Measurements from ENCODE around the gene PLAGL2. TPM values are rescaled to one million over a fixed set of nuclear protein-coding genes. Genes with fewer than 3 reads are reported as not detected.

The PLAGL2 gene
- total RNA-seq, 1 donor from 2014 or later: 11.8 TPM

DNA sequence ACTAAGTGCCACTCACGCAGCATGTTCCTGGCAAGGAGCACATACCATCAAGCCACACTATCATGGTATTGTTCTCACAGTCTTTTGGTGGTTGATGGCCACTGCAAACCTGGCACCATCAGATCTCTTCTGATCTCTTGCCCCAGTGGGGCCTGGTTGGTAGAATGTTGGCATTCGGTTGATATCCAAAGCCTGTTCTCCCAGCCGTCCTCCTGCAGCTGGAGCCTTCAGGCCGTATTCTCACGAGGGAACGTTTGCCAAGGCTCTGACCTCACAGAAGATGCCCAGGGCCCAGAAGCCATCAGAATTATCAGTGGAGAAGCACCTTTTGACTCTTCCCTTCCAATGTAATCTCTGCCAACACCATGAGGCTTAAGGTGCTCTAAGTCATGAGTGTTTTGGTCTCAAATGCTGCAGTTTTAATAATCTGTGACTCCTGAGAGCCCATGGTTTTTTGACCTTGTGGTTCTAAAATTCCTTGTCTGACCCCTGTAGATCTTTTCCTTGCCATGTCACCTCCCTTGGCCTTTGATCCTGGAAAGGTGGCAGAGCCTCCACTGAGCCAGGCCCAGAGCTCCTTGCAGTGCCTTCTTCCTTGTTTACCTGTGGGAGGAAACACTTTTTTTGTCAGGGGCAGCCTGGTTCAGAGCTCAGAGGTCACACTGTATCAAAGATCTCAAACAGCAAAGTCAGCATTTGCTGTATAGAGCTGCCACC is 27.9 kb upstream of the PLAGL2 start:
- DNase-seq (ENCODE audit: extremely low spot score, unreplicated experiment): no peak
- TF ChIP-seq, protein P1, sequence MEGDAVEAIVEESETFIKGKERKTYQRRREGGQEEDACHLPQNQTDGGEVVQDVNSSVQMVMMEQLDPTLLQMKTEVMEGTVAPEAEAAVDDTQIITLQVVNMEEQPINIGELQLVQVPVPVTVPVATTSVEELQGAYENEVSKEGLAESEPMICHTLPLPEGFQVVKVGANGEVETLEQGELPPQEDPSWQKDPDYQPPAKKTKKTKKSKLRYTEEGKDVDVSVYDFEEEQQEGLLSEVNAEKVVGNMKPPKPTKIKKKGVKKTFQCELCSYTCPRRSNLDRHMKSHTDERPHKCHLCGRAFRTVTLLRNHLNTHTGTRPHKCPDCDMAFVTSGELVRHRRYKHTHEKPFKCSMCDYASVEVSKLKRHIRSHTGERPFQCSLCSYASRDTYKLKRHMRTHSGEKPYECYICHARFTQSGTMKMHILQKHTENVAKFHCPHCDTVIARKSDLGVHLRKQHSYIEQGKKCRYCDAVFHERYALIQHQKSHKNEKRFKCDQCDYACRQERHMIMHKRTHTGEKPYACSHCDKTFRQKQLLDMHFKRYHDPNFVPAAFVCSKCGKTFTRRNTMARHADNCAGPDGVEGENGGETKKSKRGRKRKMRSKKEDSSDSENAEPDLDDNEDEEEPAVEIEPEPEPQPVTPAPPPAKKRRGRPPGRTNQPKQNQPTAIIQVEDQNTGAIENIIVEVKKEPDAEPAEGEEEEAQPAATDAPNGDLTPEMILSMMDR (IDR thresholded peaks at IDR 0.05): no peak

DNA sequence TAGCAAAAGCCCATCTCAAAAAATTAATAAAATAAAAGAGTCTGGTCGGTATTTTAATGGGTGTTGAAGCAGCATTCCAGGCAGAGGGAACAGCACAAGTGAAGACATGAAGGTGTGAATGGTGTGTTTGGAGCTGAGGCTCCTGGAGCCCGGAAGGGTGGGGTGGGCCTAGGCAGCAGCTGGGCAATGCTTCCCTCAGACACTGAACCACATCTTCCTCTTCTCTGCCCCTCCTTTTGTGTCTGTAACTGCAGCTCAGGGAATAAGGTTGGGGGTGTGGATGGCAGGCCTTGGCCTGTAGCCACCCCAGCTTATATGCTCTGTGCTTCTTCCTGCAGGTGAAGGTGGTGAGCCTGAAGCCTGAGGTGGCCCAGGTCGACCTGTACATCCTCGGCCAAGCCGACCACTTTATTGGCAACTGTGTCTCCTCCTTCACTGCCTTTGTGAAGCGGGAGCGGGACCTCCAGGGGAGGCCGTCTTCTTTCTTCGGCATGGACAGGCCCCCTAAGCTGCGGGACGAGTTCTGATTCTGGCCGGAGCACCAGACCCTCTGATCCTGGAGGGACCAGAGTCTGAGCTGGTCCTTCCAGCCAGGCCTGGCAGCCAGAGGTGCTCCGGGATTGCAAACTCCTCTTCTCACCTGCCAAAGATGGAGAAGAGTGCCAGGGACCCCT is 26.7 kb upstream of the PLAGL2 start:
- H3K9me3 Mint-ChIP-seq (ENCODE audit: unreplicated experiment): no peaks in the 10 kb centered on the region
- H3K4me3 Mint-ChIP-seq (ENCODE audit: unreplicated experiment): no peak overlapping the region
- TF ChIP-seq, protein P1 (IDR thresholded peaks at IDR 0.05): no peak
- no peaks in the 10 kb centered on the region for H3K27me3 Mint-ChIP-seq (ENCODE audit: unreplicated experiment)
- peaks cover 47% of the 10 kb centered on the region for H3K36me3 Mint-ChIP-seq (ENCODE audit: unreplicated experiment)
- H3K27ac Mint-ChIP-seq (ENCODE audit: unreplicated experiment): no peak overlapping the region
- no peak for DNase-seq (ENCODE audit: extremely low spot score, unreplicated experiment)
- H3K4me1 Mint-ChIP-seq (ENCODE audit: unreplicated experiment): no peaks in the 10 kb centered on the region

More for the DNA sequence above, 27.9 kb upstream of the PLAGL2 start:
- peaks cover 46% of the 10 kb centered on the region for H3K36me3 Mint-ChIP-seq (ENCODE audit: unreplicated experiment)
- no peaks in the 10 kb centered on the region for H3K27me3 Mint-ChIP-seq (ENCODE audit: unreplicated experiment)
- no peak overlapping the region for H3K4me3 Mint-ChIP-seq (ENCODE audit: unreplicated experiment)
- H3K4me1 Mint-ChIP-seq (ENCODE audit: unreplicated experiment): peaks cover 8% of the 10 kb centered on the region
- no peak overlapping the region for H3K27ac Mint-ChIP-seq (ENCODE audit: unreplicated experiment)
- H3K9me3 Mint-ChIP-seq (ENCODE audit: unreplicated experiment): no peaks in the 10 kb centered on the region

DNA sequence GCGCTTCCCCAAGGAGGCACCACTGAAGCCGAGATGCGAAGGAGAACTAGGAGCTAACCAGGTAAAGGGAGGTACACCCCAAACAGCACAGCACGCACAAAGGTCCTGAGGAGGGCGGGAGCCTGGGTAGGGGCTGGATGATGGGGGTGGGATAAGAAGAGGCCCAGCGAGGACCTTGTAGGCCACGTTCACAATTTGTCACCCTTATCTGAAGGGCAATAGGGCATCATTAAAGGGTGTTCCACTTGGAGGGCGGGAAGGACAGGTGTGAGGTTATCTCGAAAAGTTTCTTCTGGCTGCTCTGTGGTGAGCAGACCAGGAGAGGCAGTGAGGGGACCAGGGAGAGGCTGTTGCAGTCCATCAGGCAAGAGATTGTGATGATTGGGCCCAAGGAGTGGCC is 25.7 kb upstream of the PLAGL2 start:
- Mint-ChIP-seq H3K27ac (ENCODE audit: unreplicated experiment) (no peak overlapping the region), H3K36me3 (ENCODE audit: unreplicated experiment) (peaks cover 55% of the 10 kb centered on the region), H3K4me1 (ENCODE audit: unreplicated experiment) (no peaks in the 10 kb centered on the region), H3K4me3 (ENCODE audit: unreplicated experiment) (no peak overlapping the region), H3K27me3 (ENCODE audit: unreplicated experiment) (no peaks in the 10 kb centered on the region), H3K9me3 (ENCODE audit: unreplicated experiment) (no peaks in the 10 kb centered on the region)
- DNase-seq (ENCODE audit: extremely low spot score, unreplicated experiment): no peak
- TF ChIP-seq, protein P1 (IDR thresholded peaks at IDR 0.05): no peak

DNA sequence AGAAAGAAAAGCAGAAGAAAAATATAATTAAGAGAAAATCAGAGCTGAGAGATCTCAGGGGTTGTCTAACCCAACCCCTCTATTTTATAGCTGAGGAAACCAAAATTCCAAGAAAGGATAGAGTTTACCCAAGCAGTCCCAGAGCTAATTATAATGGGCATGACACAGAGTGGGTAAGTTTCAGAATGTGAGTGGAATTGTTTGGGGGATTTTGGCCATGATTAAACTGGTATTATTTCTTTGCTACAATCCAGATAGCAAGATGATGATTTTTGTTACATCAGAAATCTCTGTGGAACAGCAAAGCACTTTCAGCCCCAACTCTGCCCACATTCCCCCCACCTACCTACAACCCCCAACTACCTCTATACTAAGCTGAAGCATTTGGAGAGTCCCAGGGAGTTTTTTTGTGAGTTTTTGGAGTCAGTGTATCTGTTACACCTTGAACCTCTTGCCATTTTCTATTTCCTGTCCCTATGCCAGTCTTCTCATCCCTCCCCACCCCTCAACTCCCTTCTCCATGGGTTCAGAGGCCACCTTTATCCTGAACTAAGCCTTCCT is 24.9 kb upstream of the PLAGL2 start:
- Mint-ChIP-seq H3K27ac (ENCODE audit: unreplicated experiment) (no peak overlapping the region), H3K9me3 (ENCODE audit: unreplicated experiment) (no peaks in the 10 kb centered on the region), H3K27me3 (ENCODE audit: unreplicated experiment) (no peaks in the 10 kb centered on the region), H3K4me1 (ENCODE audit: unreplicated experiment) (no peaks in the 10 kb centered on the region), H3K4me3 (ENCODE audit: unreplicated experiment) (no peak overlapping the region), H3K36me3 (ENCODE audit: unreplicated experiment) (peaks cover 55% of the 10 kb centered on the region)
- no peak for DNase-seq (ENCODE audit: extremely low spot score, unreplicated experiment)
- TF ChIP-seq, protein P1 (IDR thresholded peaks at IDR 0.05): no peak

DNA sequence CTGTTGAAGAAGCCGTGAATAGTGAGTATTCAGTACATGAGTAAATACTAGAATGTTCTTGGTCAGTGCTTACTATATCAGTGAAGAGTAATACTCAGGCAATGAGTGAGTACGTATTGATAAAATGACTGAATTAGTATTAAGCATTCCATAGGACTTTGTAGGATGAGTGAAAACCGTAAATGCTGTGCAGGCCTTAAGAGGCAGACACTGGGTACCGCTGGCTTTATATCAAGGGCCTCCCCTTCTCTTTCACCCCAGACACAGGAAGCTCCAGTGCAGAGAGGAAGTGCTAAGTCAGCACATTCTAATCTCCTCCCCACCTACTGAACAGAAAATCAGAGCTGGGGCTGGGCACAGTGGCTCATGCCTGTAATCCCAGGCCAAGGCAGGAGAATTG is 24.3 kb upstream of the PLAGL2 start:
- no peak for DNase-seq (ENCODE audit: extremely low spot score, unreplicated experiment)
- no peaks in the 10 kb centered on the region for H3K27me3 Mint-ChIP-seq (ENCODE audit: unreplicated experiment)
- H3K36me3 Mint-ChIP-seq (ENCODE audit: unreplicated experiment): peaks cover 57% of the 10 kb centered on the region

More for the DNA sequence above, 24.3 kb upstream of the PLAGL2 start:
- Mint-ChIP-seq H3K27ac (ENCODE audit: unreplicated experiment) (no peak overlapping the region), H3K9me3 (ENCODE audit: unreplicated experiment) (no peaks in the 10 kb centered on the region), H3K4me1 (ENCODE audit: unreplicated experiment) (no peaks in the 10 kb centered on the region), H3K4me3 (ENCODE audit: unreplicated experiment) (no peak overlapping the region)
- TF ChIP-seq, protein P1 (IDR thresholded peaks at IDR 0.05): no peak
